Left ventricle myocardium superior (tissue), 1 donor: Measurements from ENCODE around the gene EIF1AD. TPM values are rescaled to one million over a fixed set of nuclear protein-coding genes. Genes with fewer than 3 reads are reported as not detected.
A peak's percentile ranks its signal among the peaks of the same experiment; 100 is the strongest.

Experiments
- ATAC-seq: fragments of 200-7000 bp; cut with Tn5 transposase; one replicate; pipeline ENCODE4 v1.9.1; 2020; ENCODE audit warnings: mild to moderate bottlenecking, moderate library complexity
- DNase-seq: peaks from one replicate; pipeline ENCODE4 v3.0.0-alpha.2; 2020
- intact Hi-C: fragments of 100-400 bp; cut with micrococcal nuclease; formaldehyde crosslinking; loops from one replicate; pipeline ENCODE4 v1.11.0; 2022
- total RNA-seq: library from RNA; stranded (reverse); fragmentation: NEBNext Ultra II Directional; extraction: Animal tissue kit (Norgen Biotek cat#: 25700); gene quantifications from one replicate; pipeline ENCODE4 v1.2.1, GENCODE V29; 2021
- donor health status: DM: no; HTN: yes; CAD: no; lungs with severe emphysema.

Gene EIF1AD
- total RNA-seq, 1 donor from 2014 or later = 22.8 TPM

- intact Hi-C loops = no loop called here
- no peak for DNase-seq
- no peak for ATAC-seq
Measured at GRCh38 chr11:65977621-65978390, 24.2 kb downstream of the EIF1AD start.

- no peak for DNase-seq
- intact Hi-C loops = no loop called here
- no peak for ATAC-seq
Measured at GRCh38 chr11:65976216-65977176, 25.5 kb downstream of the EIF1AD start.

GRCh38 chr11:65975771-65976170 lies 26.2 kb downstream of the EIF1AD start:
- ATAC-seq = no peak
- intact Hi-C loops = no loop called here
- no peak for DNase-seq

GRCh38 chr11:65973439-65974110 lies 28.4 kb downstream of the EIF1AD start:
- ATAC-seq (no peak), DNase-seq (no peak)
- intact Hi-C loops = no loop called here

GRCh38 chr11:65972116-65972515 lies 29.8 kb downstream of the EIF1AD start:
- ATAC-seq = no peak
- intact Hi-C loops = no loop called here
- DNase-seq = no peak

GRCh38 chr11:65968600-65969482 lies 33.1 kb downstream of the EIF1AD start:
- intact Hi-C loops = no loop called here
- DNase-seq (no peak), ATAC-seq (no peak)

- no peak for DNase-seq
- intact Hi-C loops = no loop called here
- no peak for ATAC-seq
Measured at GRCh38 chr11:65967329-65967934, 34.5 kb downstream of the EIF1AD start.

- intact Hi-C loops = no loop called here
- DNase-seq (no peak), ATAC-seq (no peak)
Measured at GRCh38 chr11:65965986-65966762, 35.8 kb downstream of the EIF1AD start.

GRCh38 chr11:65964906-65965305 lies 37.1 kb downstream of the EIF1AD start:
- DNase-seq = no peak
- ATAC-seq = no peak
- intact Hi-C loops = no loop called here

GRCh38 chr11:65962141-65962564 lies 39.8 kb downstream of the EIF1AD start:
- ATAC-seq (no peak), DNase-seq (no peak)
- intact Hi-C loops = no loop called here

- intact Hi-C loops = no loop called here
- ATAC-seq (peak; percentile 99), DNase-seq (peak; percentile 98)
Measured at GRCh38 chr11:65961267-65962140, 40.5 kb downstream of the EIF1AD start, which contains the start of gene SART1. SART1 (plus strand) TSS chr11:65961734; CDS start chr11:65961781, 47 bp downstream.

- DNase-seq = no peak
- intact Hi-C loops = no loop called here
- peak; percentile 13 for ATAC-seq
Measured at GRCh38 chr11:65960824-65961266, 41.1 kb downstream of the EIF1AD start.

- no peak for DNase-seq
- no peak for ATAC-seq
- intact Hi-C loops = no loop called here
Measured at GRCh38 chr11:65958774-65959420, 43.1 kb downstream of the EIF1AD start.

GRCh38 chr11:65958291-65958690 lies 43.7 kb downstream of the EIF1AD start:
- intact Hi-C loops = no loop called here
- DNase-seq = no peak
- ATAC-seq = no peak

GRCh38 chr11:65954771-65955170 lies 47.2 kb downstream of the EIF1AD start:
- intact Hi-C loops = no loop called here
- DNase-seq (no peak), ATAC-seq (no peak)

GRCh38 chr11:65953471-65953870 lies 48.5 kb downstream of the EIF1AD start:
- ATAC-seq (no peak), DNase-seq (no peak)
- intact Hi-C loops = no loop called here
